HG02610 (cell line): Measurements from ENCODE around the gene AWAT2.
"Not testable (repeated sequence)": the region's sequence is repeated elsewhere in the genome, so short reads cannot be mapped to it uniquely, and the experiment has no call there.

Experiments used
- ATAC-seq: cut with Tn5 transposase; IDR thresholded peaks from one replicate; pipeline ENCODE4 v1.9.1; 2021; ENCODE audit warnings: mild to moderate bottlenecking, moderate library complexity; ENCODE audit not compliant: unreplicated experiment

AWAT2 gene

GRCh38 chrX:70001708-70002341 is 47.9 kb downstream of the AWAT2 start:
- no peak for ATAC-seq

GRCh38 chrX:70001269-70001668 is 48.5 kb downstream of the AWAT2 start:
- no peak for ATAC-seq

- ATAC-seq: not testable (repeated sequence)
Observed at GRCh38 chrX:69998299-69998698, 51.4 kb downstream of the AWAT2 start.

GRCh38 chrX:69996113-69996468 is 53.6 kb downstream of the AWAT2 start:
- no peak for ATAC-seq

- ATAC-seq: no peak
Observed at GRCh38 chrX:69995362-69996112, 54.2 kb downstream of the AWAT2 start.

- no peak for ATAC-seq
Observed at GRCh38 chrX:69993494-69993893, 56.2 kb downstream of the AWAT2 start.

- no peak for ATAC-seq
Observed at GRCh38 chrX:69991685-69992084, 58.1 kb downstream of the AWAT2 start.
